ENCODE data around the gene NT5DC1.
"Not testable (repeated sequence)": the region's sequence is repeated elsewhere in the genome, so short reads cannot be mapped to it uniquely, and the experiment has no call there.

The NT5DC1 gene

DNA sequence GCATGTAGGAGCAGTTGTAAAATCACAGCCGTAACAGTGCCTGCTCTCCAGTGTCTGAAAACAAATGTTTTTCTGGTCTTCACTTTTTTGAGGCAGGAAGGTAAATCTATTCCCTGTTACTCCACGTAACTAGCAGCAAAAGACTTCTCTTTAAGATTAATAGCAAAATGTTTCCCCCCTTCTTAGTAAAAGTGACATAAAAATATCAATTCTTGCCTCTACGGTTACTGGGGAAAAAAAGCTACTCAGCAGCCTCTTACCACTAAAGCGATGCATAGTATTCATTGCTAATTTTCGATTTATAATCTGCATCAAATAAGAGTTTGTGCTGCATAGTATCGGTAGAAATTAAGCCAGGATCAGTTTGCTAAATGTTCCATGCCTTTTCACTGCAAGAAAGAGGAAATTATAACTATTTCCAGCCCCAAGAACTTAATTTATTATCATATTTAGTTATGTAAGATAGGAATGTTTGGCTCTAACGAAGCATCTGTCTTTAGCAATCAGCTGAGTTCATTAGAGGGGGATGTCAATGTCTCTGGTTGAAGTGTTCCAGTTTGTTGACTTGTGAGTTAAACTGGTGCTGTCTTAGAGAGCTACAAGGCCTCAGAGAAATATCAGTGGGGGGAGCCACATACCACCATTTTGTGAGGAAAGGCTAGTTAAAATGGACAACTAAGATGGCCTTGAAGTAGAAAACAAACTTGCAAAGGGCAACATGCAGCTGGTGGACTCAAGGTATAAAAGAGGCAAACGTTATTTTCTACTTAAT, 179.7 kb downstream of the NT5DC1 start:
- DNase-seq: no peak

DNA sequence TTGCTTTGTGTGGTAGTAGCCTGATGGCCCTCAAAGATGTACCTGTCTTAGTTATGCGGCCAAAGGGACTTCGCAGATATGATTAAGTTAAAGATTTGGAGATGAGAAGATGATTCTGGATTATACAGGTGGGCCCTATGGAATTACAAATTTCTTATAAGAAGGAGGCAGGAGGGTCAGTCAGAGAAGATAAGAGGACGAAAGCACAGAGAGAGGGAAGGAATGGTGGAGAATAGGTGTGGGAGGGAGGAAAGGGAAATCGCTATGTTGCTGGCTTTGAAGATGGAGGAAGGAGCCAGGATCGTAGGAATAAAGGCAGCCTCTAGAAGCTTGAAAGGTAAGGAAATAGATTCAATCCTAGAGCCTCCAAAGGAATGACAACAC, 180.3 kb downstream of the NT5DC1 start:
- DNase-seq: no peak

DNA sequence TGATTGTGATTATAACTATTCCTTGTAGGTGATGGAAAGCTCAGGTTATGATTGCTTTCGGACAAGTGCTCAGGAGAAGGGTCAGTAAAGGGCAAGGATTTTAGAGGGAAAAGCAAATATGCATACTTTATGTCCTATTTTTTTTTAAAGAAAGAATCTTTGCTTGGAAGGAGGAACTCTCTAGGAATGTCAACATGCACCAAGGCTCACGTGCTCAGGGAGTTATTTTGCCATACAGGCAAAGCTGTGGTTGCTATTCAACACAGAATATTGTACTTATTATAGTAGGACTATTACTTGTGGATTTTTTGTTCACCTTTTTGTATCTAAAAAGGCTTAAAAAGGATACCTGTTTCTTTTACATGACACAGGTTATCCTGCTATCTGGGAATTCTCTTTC, 182.0 kb downstream of the NT5DC1 start:
- no peak for DNase-seq

DNA sequence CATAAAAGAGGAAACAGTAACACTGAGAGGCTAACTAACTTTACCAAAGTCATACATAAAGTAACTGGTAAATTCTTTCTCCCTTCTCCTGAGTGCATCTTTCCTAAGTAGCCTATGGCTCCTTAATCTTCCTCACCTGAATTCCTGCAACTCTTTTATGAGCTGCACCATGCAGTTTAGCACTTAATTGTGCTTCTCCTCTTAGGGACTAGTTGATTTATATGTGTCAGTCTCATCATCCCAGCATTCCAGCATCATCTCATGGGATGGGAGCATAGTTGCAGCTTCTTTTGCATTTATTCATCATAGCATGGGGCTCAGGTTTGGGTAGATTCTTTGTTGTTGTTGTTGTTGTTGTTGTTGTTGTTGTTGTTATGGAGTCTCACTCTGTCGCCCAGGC, 182.5 kb downstream of the NT5DC1 start:
- no peak for DNase-seq

DNA sequence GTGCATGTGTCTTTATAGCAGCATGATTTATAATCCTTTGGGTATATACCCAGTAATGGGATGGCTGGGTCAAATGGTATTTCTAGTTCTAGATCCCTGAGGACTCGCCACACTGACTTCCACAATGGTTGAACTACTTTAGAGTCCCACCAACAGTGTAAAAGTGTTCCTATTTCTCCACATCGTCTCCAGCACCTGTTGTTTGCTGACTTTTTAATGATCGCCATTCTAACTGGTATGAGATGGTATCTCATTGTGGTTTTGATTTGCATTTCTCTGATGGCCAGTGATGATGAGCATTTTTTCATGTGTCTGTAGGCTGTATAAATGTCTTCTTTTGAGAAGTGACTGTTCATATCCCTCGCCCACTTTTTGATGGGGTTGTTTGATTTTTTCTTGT, 184.3 kb downstream of the NT5DC1 start:
- not testable (repeated sequence) for DNase-seq

- no peak for DNase-seq
Measured at GRCh38 chr6:116286773-116287358, 186.2 kb downstream of the NT5DC1 start.

GRCh38 chr6:116287689-116288282, 187.1 kb downstream of the NT5DC1 start:
- no peak for DNase-seq

GRCh38 chr6:116289876-116290275, 189.2 kb downstream of the NT5DC1 start:
- no peak for DNase-seq

GRCh38 chr6:116290799-116291198, 190.1 kb downstream of the NT5DC1 start:
- DNase-seq: no peak

GRCh38 chr6:116291701-116292396, 191.2 kb downstream of the NT5DC1 start:
- DNase-seq: no peak

GRCh38 chr6:116292553-116292952, 191.9 kb downstream of the NT5DC1 start:
- no peak for DNase-seq

DNA sequence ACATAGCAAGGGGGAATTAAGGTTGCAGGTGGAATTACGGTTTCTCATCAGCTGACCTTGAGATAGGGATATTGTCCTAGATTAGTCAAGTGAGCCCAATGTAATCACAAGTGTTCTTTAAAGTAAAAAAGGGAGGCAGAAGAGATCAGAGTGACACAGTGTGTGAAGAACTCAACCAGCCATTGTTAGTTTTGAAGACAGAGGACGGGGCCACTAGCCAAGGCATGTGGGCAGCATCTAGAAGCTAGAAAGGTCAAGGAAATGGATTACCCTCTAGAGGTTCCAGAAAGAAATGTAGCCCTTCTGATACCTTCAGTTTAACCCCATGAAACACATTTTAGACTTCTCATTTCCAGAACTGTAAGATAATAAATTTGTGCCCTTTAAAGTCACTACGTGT, 197.6 kb downstream of the NT5DC1 start:
- DNase-seq: no peak

DNA sequence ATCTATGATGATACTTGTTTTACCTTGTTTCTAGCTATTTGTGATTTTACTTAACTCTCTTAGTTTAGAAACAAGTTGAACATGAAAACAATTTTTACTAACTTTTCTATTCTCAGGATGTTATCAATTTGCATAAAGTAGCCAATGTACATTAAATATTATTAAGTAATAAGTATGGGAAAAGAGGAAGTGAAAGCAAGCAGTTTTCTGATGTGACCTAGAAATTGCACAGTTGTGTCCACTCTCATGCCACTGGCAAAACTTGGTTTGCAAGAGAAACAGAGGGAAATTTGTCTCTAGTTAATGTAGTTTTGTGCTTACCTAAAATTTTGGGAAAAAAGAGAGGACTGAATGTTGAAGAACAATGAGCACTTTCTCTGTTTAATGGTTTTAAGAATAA, 198.3 kb downstream of the NT5DC1 start:
- no peak for DNase-seq
